Thyroid gland (tissue), 4 donors: ENCODE measurements around the gene C8B. TPM values are rescaled to one million over a fixed set of nuclear protein-coding genes. Genes with fewer than 3 reads are reported as not detected.

Experiments
- DNase-seq, 2 donors: peaks; one replicate each; pipeline ENCODE4 v3.0.0-alpha.2; 2019
- H3K27ac ChIP-seq, 3 donors: fragments of 200-600 bp; sonication (generic); 1 replicate in 2 of 3; 2 replicates in 1 of 3; pipeline ENCODE4 v1.5.1; 2016 to 2019; ENCODE audit warnings: mild to moderate bottlenecking in 1 of 3, moderate library complexity in 1 of 3
- H3K27me3 ChIP-seq: fragments of 200-600 bp; sonication (generic); one replicate; pipeline ENCODE4 v1.5.1; 2019
- H3K36me3 ChIP-seq, 2 donors: fragments of 200-600 bp; sonication (generic); one replicate each; pipeline ENCODE4 v1.5.1; 2016 to 2019
- H3K4me1 ChIP-seq, 2 donors: fragments of 200-600 bp; sonication (generic); one replicate each; pipeline ENCODE4 v1.5.1; 2017 to 2019
- H3K4me3 ChIP-seq, 3 donors: fragments of 200-600 bp; sonication (generic); replicated peaks in 1 of 3; 1 replicate in 2 of 3; 2 replicates in 1 of 3; pipeline ENCODE4 v1.5.1; 2016; ENCODE audit warnings: mild to moderate bottlenecking in 1 of 3
- H3K9me3 ChIP-seq: fragments of 200-600 bp; sonication (generic); one replicate; pipeline ENCODE4 v1.5.1; 2017
- CTCF ChIP-seq, 6 experiments: fragments of 200-600 bp in 3 of 6; fragments of 450-650 bp in 3 of 6; sonication (generic) in 3 of 6; IDR thresholded peaks; one replicate each; pipeline ENCODE4 v1.5.1; 2016 to 2019; ENCODE audit warnings: antibody characterized with exemption in 6 of 6, mild to moderate bottlenecking in 2 of 6, inconsistent platforms in 1 of 6, moderate library complexity in 1 of 6
- POLR2A ChIP-seq, 2 donors: fragments of 450-650 bp; IDR thresholded peaks; one replicate each; pipeline ENCODE4 v1.6.1; 2017; ENCODE audit warnings: antibody characterized with exemption in 2 of 2, mild to moderate bottlenecking in 2 of 2, moderate library complexity in 1 of 2
- WGBS, 2 donors: methylation state at CpG; one replicate each; pipeline ENCODE4 v1.1.5; 2017; 5-methylcytosine and 5-hydroxymethylcytosine counted together
- intact Hi-C: fragments of 100-400 bp; cut with DNase I; formaldehyde crosslinking; loops from one replicate; pipeline ENCODE4 v1.15.1; 2023
- total RNA-seq, 4 donors: library from RNA; depleted of rRNA; stranded (reverse); fragments of >200 nt; gene quantifications; one replicate each; pipeline ENCODE4 v1.2.3, GENCODE V29; 2016

The C8B gene
- total RNA-seq, 4 donors from 2014 or later = not detected

GRCh38 chr1:56961426-56961825 lies 4.4 kb downstream of the C8B start:
- Histone ChIP-seq H3K27me3 (no peaks in the 10 kb centered on the region), H3K36me3 (no peaks in the 10 kb centered on the region), H3K27ac (no peak overlapping the region), H3K4me3 (no peak overlapping the region), H3K4me1 (peaks cover 0 to 5% of the 10 kb centered on the region in 2 donors), H3K9me3 (no peaks in the 10 kb centered on the region)
- 84 to 90% methylated on average over 10 of the region's 10 CpGs for WGBS, 2 donors
- intact Hi-C loops = no loop called here
- no peak for DNase-seq
- TF ChIP-seq POLR2A (IDR thresholded peaks at IDR 0.05) = no peak
- TF ChIP-seq CTCF (IDR thresholded peaks at IDR 0.05) = no peak

- WGBS, 2 donors = 80 to 87% methylated on average over 2 of the region's 2 CpGs
Measured at GRCh38 chr1:56958526-56958925, 7.3 kb downstream of the C8B start.

GRCh38 chr1:56957931-56958330 lies 7.9 kb downstream of the C8B start:
- Histone ChIP-seq H3K9me3 (no peaks in the 10 kb centered on the region), H3K27ac (no peak overlapping the region), H3K4me3 (no peak overlapping the region), H3K27me3 (no peaks in the 10 kb centered on the region), H3K4me1 (no peaks in the 10 kb centered on the region), H3K36me3 (no peaks in the 10 kb centered on the region)
- 66 to 71% methylated on average over 3 of the region's 3 CpGs for WGBS, 2 donors
- intact Hi-C loops = no loop called here
- TF ChIP-seq POLR2A (IDR thresholded peaks at IDR 0.05) (no peak), CTCF (IDR thresholded peaks at IDR 0.05) (no peak)
- DNase-seq = no peak

More at GRCh38 chr1:56958526-56958925, 7.3 kb downstream of the C8B start:
- no peaks in the 10 kb centered on the region for H3K36me3 ChIP-seq
- intact Hi-C loops = no loop called here
- H3K4me3 ChIP-seq = no peak overlapping the region
- TF ChIP-seq POLR2A (IDR thresholded peaks at IDR 0.05) (no peak), CTCF (IDR thresholded peaks at IDR 0.05) (no peak)
- no peak for DNase-seq
- no peaks in the 10 kb centered on the region for H3K9me3 ChIP-seq
- no peaks in the 10 kb centered on the region for H3K4me1 ChIP-seq
- H3K27me3 ChIP-seq = no peaks in the 10 kb centered on the region
- no peak overlapping the region for H3K27ac ChIP-seq

GRCh38 chr1:56954664-56955063 lies 11.2 kb downstream of the C8B start:
- intact Hi-C loops = no loop called here
- H3K9me3 ChIP-seq = no peaks in the 10 kb centered on the region
- TF ChIP-seq CTCF (IDR thresholded peaks at IDR 0.05) (no peak), POLR2A (IDR thresholded peaks at IDR 0.05) (no peak)
- H3K4me1 ChIP-seq = no peaks in the 10 kb centered on the region
- no peak for DNase-seq
- H3K4me3 ChIP-seq = no peak overlapping the region
- H3K36me3 ChIP-seq = no peaks in the 10 kb centered on the region
- H3K27ac ChIP-seq = no peak overlapping the region
- WGBS, 2 donors = 94 to 95% methylated on average over 1 of the region's 1 CpG
- no peaks in the 10 kb centered on the region for H3K27me3 ChIP-seq

GRCh38 chr1:56953386-56953785 lies 12.4 kb downstream of the C8B start:
- WGBS, 2 donors = 69 to 75% methylated on average over 5 of the region's 5 CpGs
- no peaks in the 10 kb centered on the region for H3K36me3 ChIP-seq

More at GRCh38 chr1:56953386-56953785, 12.4 kb downstream of the C8B start:
- no peak for TF ChIP-seq CTCF (IDR thresholded peaks at IDR 0.05)
- no peak for TF ChIP-seq POLR2A (IDR thresholded peaks at IDR 0.05)
- Histone ChIP-seq H3K27ac (no peak overlapping the region), H3K27me3 (no peaks in the 10 kb centered on the region), H3K4me3 (no peak overlapping the region), H3K9me3 (no peaks in the 10 kb centered on the region), H3K4me1 (no peaks in the 10 kb centered on the region)
- DNase-seq = no peak
- intact Hi-C loops = no loop called here
